GM23338 (cell line): ENCODE results near the gene FBXW4.

ENCODE experiments used
- CREB1 ChIP-seq: fragments of 250-450 bp; sonication (Bioruptor Pico); IDR thresholded peaks from 2 replicates; pipeline ENCODE4 v1.5.0; 2020; ENCODE audit warnings: low read depth, mild to moderate bottlenecking, moderate library complexity
- EZH2 ChIP-seq: fragments of 200-600 bp; sonication (generic); IDR thresholded peaks from one replicate; pipeline ENCODE4 v1.8.0; 2017; ENCODE audit warnings: antibody characterized with exemption, mild to moderate bottlenecking, low read depth; ENCODE audit not compliant: unreplicated experiment
- EZH2phosphoT487 ChIP-seq: fragments of 200-600 bp; sonication (generic); IDR thresholded peaks from one replicate; pipeline ENCODE4 v1.8.1; 2018; ENCODE audit warnings: antibody characterized with exemption; ENCODE audit not compliant: unreplicated experiment
- JUNB ChIP-seq: IDR thresholded peaks from one replicate; pipeline ENCODE4 v1.6.1; 2016; ENCODE audit warnings: antibody characterized with exemption; ENCODE audit not compliant: unreplicated experiment
- NANOG ChIP-seq: IDR thresholded peaks from 2 replicates; pipeline ENCODE4 v1.6.1; 2016; ENCODE audit warnings: antibody characterized with exemption, borderline replicate concordance
- POLR2AphosphoS5 ChIP-seq: IDR thresholded peaks from 2 replicates; pipeline ENCODE4 v1.6.1; 2016; ENCODE audit warnings: antibody characterized with exemption, low read depth
- STAT1 ChIP-seq: IDR thresholded peaks from one replicate; pipeline ENCODE4 v1.6.1; 2016; ENCODE audit warnings: antibody characterized with exemption; ENCODE audit not compliant: unreplicated experiment
- ZNF114 ChIP-seq: fragments of 250-450 bp; sonication (Bioruptor Pico); IDR thresholded peaks from 2 replicates; pipeline ENCODE4 v1.5.0; 2020; ENCODE audit warnings: mild to moderate bottlenecking, moderate library complexity
- ZNF331 ChIP-seq: fragments of 250-450 bp; sonication (Bioruptor Pico); IDR thresholded peaks from 2 replicates; pipeline ENCODE4 v1.5.0; 2020; ENCODE audit warnings: low read depth, mild to moderate bottlenecking, moderate library complexity
- TF ChIP-seq, protein P1 (sequence below), 2 experiments: fragments of 200-600 bp in 1 of 2; sonication (generic) in 1 of 2; conservative IDR thresholded peaks; 2 replicates each; pipeline versions ENCODE4 v1.5.1 to v1.6.1; 2016 to 2017; ENCODE audit warnings: antibody characterized with exemption in 2 of 2, low read depth in 2 of 2, mild to moderate bottlenecking in 2 of 2, moderate library complexity in 1 of 2
- TF ChIP-seq, protein P2 (sequence below): IDR thresholded peaks from one replicate; pipeline ENCODE4 v1.6.1; 2018; ENCODE audit warnings: antibody characterized with exemption; ENCODE audit not compliant: unreplicated experiment
- TF ChIP-seq, protein P3 (sequence below): fragments of 250-450 bp; sonication (Bioruptor Pico); IDR thresholded peaks from 2 replicates; pipeline ENCODE4 v1.5.0; 2020; ENCODE audit warnings: mild to moderate bottlenecking, moderate library complexity
- TF ChIP-seq, protein P4 (sequence below): IDR thresholded peaks from 2 replicates; pipeline ENCODE4 v1.6.1; 2016; ENCODE audit warnings: antibody characterized with exemption

DNA sequence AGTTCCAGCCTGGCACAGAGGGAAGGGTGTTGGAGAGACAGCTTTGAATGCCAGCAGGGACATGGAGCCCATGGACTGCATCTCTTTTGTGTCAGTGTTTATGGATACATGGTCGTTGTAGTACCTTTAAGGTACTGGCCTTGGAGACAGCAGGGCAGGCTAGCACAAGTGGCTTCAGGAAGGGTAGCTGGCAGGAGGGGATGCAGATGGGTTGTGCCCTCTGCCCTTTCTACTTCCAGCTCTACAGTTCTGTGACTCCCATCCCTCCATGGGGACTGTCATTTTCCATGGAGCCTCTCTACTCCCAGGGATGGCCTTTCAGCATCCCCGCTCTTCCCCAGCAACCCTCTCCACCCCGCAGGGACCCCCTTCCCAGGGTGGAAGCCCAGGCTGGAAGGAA lies 132.0 kb downstream of the FBXW4 start:
- TF ChIP-seq, protein P1, sequence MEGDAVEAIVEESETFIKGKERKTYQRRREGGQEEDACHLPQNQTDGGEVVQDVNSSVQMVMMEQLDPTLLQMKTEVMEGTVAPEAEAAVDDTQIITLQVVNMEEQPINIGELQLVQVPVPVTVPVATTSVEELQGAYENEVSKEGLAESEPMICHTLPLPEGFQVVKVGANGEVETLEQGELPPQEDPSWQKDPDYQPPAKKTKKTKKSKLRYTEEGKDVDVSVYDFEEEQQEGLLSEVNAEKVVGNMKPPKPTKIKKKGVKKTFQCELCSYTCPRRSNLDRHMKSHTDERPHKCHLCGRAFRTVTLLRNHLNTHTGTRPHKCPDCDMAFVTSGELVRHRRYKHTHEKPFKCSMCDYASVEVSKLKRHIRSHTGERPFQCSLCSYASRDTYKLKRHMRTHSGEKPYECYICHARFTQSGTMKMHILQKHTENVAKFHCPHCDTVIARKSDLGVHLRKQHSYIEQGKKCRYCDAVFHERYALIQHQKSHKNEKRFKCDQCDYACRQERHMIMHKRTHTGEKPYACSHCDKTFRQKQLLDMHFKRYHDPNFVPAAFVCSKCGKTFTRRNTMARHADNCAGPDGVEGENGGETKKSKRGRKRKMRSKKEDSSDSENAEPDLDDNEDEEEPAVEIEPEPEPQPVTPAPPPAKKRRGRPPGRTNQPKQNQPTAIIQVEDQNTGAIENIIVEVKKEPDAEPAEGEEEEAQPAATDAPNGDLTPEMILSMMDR (conservative IDR thresholded peaks at IDR 0.05; ENCODE audit: low read depth in 2 of 2) = no peak
- TF ChIP-seq EZH2 (no peak), POLR2AphosphoS5 (no peak), EZH2phosphoT487 (no peak), JUNB (no peak), CREB1 (no peak), NANOG (no peak), STAT1 (no peak), ZNF114 (no peak), ZNF331 (CRISPR knock-in tag) (no peak)
- TF ChIP-seq, protein P2, sequence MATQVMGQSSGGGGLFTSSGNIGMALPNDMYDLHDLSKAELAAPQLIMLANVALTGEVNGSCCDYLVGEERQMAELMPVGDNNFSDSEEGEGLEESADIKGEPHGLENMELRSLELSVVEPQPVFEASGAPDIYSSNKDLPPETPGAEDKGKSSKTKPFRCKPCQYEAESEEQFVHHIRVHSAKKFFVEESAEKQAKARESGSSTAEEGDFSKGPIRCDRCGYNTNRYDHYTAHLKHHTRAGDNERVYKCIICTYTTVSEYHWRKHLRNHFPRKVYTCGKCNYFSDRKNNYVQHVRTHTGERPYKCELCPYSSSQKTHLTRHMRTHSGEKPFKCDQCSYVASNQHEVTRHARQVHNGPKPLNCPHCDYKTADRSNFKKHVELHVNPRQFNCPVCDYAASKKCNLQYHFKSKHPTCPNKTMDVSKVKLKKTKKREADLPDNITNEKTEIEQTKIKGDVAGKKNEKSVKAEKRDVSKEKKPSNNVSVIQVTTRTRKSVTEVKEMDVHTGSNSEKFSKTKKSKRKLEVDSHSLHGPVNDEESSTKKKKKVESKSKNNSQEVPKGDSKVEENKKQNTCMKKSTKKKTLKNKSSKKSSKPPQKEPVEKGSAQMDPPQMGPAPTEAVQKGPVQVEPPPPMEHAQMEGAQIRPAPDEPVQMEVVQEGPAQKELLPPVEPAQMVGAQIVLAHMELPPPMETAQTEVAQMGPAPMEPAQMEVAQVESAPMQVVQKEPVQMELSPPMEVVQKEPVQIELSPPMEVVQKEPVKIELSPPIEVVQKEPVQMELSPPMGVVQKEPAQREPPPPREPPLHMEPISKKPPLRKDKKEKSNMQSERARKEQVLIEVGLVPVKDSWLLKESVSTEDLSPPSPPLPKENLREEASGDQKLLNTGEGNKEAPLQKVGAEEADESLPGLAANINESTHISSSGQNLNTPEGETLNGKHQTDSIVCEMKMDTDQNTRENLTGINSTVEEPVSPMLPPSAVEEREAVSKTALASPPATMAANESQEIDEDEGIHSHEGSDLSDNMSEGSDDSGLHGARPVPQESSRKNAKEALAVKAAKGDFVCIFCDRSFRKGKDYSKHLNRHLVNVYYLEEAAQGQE = no peak
- TF ChIP-seq, protein P3, sequence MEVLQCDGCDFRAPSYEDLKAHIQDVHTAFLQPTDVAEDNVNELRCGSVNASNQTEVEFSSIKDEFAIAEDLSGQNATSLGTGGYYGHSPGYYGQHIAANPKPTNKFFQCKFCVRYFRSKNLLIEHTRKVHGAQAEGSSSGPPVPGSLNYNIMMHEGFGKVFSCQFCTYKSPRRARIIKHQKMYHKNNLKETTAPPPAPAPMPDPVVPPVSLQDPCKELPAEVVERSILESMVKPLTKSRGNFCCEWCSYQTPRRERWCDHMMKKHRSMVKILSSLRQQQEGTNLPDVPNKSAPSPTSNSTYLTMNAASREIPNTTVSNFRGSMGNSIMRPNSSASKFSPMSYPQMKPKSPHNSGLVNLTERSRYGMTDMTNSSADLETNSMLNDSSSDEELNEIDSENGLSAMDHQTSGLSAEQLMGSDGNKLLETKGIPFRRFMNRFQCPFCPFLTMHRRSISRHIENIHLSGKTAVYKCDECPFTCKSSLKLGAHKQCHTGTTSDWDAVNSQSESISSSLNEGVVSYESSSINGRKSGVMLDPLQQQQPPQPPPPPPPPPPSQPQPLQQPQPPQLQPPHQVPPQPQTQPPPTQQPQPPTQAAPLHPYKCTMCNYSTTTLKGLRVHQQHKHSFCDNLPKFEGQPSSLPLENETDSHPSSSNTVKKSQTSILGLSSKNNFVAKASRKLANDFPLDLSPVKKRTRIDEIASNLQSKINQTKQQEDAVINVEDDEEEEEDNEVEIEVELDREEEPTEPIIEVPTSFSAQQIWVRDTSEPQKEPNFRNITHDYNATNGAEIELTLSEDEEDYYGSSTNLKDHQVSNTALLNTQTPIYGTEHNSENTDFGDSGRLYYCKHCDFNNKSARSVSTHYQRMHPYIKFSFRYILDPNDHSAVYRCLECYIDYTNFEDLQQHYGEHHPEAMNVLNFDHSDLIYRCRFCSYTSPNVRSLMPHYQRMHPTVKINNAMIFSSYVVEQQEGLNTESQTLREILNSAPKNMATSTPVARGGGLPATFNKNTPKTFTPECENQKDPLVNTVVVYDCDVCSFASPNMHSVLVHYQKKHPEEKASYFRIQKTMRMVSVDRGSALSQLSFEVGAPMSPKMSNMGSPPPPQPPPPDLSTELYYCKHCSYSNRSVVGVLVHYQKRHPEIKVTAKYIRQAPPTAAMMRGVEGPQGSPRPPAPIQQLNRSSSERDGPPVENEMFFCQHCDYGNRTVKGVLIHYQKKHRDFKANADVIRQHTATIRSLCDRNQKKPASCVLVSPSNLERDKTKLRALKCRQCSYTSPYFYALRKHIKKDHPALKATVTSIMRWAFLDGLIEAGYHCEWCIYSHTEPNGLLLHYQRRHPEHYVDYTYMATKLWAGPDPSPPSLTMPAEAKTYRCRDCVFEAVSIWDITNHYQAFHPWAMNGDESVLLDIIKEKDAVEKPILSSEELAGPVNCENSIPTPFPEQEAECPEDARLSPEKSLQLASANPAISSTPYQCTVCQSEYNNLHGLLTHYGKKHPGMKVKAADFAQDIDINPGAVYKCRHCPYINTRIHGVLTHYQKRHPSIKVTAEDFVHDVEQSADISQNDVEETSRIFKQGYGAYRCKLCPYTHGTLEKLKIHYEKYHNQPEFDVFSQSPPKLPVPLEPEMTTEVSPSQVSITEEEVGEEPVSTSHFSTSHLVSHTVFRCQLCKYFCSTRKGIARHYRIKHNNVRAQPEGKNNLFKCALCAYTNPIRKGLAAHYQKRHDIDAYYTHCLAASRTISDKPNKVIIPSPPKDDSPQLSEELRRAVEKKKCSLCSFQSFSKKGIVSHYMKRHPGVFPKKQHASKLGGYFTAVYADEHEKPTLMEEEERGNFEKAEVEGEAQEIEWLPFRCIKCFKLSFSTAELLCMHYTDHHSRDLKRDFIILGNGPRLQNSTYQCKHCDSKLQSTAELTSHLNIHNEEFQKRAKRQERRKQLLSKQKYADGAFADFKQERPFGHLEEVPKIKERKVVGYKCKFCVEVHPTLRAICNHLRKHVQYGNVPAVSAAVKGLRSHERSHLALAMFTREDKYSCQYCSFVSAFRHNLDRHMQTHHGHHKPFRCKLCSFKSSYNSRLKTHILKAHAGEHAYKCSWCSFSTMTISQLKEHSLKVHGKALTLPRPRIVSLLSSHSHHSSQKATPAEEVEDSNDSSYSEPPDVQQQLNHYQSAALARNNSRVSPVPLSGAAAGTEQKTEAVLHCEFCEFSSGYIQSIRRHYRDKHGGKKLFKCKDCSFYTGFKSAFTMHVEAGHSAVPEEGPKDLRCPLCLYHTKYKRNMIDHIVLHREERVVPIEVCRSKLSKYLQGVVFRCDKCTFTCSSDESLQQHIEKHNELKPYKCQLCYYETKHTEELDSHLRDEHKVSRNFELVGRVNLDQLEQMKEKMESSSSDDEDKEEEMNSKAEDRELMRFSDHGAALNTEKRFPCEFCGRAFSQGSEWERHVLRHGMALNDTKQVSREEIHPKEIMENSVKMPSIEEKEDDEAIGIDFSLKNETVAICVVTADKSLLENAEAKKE (CRISPR knock-in tag) = no peak
- TF ChIP-seq, protein P4, sequence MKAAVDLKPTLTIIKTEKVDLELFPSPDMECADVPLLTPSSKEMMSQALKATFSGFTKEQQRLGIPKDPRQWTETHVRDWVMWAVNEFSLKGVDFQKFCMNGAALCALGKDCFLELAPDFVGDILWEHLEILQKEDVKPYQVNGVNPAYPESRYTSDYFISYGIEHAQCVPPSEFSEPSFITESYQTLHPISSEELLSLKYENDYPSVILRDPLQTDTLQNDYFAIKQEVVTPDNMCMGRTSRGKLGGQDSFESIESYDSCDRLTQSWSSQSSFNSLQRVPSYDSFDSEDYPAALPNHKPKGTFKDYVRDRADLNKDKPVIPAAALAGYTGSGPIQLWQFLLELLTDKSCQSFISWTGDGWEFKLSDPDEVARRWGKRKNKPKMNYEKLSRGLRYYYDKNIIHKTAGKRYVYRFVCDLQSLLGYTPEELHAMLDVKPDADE = no peak
